ENCODE data around the gene NCOA5.

The NCOA5 gene

DNA sequence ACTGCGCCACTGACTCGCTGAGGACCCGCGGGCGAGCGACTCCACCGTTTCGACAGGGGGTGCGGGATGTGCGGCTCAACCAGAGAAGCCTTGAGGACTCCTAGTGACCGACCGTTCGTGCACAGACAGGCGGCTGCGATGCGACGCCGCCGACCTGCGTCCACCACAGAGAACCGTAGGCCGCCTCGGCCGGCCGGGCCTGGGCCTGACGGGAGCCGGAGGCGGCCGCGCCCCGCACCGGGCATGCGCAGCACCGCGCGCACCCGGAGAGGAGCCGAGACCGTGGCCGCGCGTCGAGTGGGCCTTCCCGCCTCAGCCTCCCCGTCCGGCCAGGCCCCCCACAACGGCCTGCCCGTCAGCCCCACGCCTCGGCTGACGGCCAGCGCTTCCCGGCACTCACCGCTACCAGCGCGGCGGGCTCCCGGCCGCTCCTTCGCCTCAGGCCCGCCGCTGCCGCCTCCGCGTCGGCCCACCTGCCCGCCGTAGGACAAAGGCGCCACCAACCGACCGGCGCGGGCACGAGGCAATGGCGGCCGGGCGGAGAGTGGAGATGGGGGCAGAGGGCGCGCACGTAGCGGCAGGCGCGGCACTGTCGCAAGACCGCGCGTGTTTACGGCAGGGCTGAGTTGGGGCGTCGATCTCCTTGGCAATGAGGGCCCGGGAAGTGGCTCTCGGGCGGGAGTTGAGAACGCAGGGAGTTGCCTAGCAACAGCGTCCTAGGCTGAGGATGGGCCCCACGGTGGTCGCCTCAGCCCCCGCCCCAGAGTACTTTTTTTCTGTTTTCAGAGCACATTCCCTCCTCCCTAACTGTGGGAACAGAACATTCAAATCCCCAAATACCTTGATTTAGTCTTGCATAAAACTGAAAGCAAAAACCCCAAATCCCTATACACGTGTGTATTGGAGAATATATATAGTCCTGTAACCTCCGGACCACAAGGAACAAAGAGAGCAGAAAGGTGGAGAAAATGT, at the start of gene NCOA5:
Gene NCOA5 (minus strand): TSS at position 546 of the 972 bp plus-strand sequence. CDS start 10,538 bp downstream, outside the sequence.
- DNase-seq (ENCODE audit: low read depth): peak; percentile 93

DNA sequence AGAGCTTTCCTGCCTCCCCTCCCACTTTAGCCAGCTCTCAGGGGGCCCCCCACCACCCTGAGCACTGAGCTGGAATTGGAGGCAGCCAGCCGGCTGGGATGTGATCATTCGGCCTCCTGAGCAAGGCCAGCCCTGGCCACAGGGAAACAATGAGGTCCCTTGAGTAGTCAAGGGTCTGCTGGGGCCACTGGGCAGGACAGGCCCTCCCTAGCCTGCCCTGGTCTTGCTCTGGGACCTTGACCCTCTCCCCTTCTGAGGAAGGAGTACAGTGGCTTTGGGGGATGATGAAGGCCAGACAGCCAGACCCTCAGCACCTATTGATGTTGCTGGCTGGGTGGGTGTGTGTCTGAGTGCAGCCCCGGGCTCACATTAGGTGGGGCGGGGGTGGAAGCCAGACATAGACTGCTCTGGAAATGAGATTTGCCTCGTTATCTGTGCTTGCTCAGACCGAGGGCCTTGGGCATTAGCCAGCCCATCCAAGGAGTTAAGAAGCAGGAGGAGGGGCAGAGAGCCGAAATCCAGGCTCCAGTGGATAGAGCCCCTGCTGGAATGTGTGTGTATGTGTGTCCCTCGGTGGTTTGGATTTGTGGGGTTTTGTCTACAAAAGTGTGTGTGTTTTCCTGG, 49.6 kb upstream of the NCOA5 start:
- no peak for DNase-seq (ENCODE audit: low read depth)

DNA sequence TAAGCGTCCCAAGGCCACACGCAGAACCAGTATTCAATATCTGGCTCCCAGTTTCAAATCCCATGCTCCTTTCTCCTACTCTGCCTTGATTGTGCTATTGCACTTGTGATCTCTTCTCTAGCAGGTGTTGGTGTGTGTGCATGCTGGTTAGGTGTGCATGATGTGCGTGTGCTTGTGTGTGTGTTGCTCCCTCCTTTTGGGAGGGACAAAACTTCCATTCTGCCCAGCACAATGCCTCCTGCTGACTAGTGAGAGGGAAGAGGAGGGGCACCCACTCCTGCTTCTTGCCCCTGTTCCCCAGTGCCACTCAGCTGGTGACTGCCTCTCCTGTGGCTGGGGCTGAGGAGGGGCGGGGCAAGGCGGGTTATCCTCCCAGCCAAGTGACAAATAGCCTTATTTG, 48.1 kb upstream of the NCOA5 start:
- DNase-seq (ENCODE audit: low read depth): no peak

DNA sequence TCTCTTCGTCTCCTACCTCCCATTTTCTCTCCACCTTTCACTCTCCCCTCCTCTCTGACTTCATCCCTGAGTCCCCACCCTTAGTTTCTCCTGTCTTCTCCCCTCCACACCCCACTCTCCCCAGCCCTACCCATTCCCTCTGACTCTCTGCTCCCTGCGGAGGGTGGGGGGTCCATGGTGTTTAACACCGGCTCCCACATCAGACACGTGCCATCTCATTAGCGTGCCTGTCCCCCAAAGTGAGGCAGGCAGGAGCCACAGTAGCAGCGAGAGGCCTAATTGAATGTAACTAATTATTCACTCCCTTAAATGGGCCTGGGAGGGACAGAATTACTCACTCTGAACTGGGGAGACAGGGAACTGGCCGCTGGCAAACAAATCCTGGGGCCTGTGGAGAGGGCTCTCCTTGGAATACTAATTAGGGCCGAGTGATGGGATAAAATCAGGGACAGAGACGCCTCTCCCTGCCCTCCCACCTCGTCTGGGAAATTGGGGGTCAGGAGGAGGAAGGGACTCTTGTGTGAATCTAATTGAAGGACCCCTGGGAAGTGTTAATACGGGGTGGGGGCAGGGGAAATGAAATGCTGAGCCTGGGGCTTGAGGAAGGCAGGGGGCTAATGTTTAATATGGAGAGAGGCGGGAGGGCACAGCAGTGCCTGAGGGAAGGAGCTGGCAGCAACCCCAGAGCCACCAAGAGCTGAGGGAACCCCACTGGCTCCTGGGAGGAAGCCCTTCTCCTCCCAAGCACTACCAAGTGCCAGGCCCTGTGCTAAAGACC, 46.3 kb upstream of the NCOA5 start:
- DNase-seq (ENCODE audit: low read depth): no peak

DNA sequence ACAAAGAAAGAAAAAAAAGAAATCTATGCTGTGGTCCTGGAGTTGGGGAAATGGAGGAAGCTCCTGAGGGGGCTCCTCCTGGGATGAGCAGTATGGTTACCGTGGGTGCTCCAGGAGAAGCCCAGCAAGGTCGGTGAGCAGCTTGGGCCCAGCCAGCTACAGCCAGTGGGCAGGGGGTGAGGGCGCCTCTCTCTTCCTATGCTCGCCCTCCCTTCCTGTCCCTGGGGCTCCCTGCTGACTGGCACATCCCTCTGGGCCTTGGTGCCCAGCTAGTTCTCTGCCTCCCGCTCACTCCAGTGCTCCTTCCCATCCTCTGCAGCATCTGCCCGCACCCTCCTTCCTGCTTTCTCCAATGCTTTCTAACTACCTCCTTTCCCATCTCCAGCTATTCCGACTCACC, 45.0 kb upstream of the NCOA5 start:
- no peak for DNase-seq (ENCODE audit: low read depth)

DNA sequence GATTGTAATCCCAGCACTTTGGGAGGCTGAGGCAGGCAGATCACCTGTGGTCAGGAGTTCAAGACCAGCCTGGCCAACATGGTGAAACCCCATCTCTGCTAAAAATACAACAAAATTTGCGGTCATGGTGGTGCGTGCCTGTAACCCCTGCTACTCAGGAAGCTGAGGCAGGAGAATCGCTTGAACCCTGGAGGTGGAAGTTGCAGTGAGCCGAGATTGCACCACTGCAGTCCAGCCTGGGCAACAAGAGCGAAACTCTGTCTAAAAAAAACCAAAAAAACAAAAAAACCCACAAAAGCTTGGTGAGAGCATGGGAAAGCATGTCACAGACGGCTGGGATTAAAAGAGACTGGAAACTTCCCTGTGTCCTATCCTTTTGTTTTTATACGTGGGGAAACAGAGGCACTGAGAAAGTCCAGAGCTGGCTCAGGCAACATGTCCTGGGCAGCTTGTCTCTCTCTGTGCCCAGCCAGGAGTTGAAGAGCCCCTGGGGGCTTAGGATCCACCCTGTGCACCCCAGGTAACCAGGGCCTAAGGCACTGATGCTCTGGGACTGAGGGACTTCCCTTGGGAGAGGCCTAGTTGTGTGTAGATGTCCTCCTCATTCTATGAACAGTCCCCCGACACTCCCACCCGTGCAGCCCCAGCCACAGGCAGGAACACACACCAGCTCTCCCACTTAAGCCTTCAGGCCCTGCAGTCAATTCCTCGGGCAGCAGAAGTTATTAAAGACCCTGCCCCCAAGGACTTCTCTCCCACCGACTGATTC, 44.3 kb upstream of the NCOA5 start:
- DNase-seq (ENCODE audit: low read depth): no peak

DNA sequence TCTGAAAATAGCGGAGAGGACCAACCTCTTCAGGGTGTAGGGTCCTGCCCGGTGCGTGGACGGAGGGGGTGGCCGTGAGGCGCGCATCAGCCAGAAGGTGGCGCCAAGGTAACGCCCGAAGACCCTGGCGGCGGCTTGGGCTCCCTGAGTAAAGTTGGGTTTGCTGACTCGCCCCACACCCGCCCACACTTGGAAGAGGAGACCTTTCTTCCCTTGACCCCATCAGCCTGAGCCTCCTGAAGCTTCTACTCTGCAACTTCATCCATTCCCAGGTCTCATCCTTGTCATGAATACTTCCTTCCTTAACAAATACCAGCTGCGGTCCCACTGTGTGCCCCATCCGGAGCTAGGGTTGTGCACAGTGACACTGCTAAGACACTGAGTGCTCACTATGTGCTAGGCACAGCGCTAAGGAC, 43.0 kb upstream of the NCOA5 start:
- peak; percentile 66 for DNase-seq (ENCODE audit: low read depth)

DNA sequence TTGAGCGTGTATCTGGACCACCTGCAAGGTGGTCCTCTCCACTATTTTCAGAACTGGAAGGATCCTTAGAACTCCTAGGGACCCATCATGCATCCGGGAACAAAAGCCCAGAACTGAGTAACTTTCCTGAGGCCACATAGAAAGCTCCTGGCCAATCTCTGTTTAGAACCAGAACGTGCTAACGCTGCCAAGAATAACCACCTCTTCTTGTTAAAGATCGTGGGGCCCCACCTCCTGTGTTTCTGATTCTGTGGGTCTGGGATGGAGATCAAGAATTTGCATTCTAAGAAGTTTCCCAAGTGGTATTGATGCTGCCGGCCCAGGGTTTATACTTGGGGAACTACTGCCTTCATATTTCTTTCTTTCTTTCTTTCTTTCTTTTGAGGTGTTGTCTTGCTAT, 41.6 kb upstream of the NCOA5 start:
- DNase-seq (ENCODE audit: low read depth): no peak

DNA sequence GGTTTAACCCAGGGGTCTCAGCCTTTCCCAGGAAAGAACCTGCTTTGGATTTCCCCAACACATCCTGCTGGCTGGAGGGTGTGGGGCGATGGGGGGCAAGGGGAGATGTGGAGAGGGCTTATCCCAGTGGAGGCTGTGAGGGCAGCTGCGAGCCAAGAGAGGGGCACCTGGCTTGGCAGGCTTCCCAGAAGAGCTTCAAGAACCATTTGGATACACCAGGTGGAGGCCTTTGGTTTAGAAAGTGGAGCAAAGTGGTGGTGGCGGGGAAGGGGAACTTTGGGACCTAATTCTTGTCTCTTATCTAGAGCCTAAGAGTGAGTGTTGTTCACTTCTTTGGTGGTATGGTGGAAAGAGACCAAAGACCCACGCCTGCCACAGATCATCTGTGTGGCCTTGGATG, 40.8 kb upstream of the NCOA5 start:
- no peak for DNase-seq (ENCODE audit: low read depth)

DNA sequence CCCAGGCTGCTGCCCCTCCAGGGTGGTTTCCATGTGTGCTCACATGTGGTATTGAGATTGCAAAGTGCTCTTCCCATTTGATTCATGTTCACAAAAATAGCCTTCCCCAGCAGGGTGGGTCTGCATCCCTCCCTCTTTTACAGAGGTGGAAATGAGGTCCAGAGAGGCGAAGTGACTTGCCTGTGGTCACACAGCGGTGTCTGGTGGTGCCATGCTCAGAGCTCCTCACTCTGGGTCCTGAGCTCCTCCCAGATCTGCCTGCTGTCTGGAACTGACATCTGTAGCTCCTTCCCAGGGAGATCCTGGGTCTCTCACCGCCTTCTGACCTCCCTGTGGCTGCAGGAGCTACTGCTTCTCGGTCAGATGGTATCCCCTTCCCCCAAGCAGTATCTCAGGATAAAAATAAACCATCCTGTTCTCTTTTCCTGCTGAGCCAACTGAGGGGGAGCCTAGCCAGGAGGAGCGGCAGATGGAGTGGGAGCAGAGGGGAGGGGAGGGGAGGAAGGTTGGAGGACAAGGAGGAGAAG, 40.3 kb upstream of the NCOA5 start:
- no peak for DNase-seq (ENCODE audit: low read depth)

DNA sequence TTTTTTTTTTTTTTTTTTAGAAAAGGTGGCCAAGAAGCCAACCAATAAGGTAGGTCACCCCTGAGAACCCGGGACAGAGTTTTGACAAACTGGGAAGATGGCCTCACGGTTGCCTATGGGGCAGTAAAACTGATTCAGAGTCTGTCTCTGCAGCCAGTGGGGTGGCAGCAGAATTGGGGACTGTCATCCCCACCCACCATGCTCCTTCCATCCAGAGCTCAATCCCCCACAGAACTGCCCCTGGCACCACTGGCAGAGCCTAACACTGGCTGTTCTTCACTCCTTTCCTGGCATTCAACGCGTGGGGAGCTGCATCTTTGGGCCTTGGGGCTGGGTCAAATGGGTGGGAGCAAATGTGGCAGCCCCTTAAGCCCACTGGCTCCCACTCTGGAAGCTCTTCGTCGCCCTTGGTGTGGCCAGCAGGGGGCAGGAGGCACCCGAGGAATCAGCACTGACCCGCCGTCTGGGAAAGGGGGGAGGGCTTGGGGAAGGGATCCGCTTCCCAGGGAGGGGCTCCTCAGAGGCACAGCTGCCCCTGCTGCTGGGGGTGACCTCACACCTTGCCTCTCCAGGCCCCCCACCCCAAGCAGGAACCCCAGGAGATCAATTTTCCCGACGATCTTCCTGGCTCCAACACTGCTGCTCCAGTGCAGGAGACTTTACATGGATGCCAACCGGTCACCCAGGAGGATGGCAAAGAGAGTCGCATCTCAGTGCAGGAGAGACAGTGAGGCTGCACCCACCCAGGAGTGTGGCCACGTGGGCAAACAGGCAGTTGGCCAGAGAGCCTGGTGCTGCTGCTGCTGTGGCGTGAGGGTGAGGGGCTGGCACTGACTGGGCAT, 38.8 kb upstream of the NCOA5 start:
- DNase-seq (ENCODE audit: low read depth): no peak

DNA sequence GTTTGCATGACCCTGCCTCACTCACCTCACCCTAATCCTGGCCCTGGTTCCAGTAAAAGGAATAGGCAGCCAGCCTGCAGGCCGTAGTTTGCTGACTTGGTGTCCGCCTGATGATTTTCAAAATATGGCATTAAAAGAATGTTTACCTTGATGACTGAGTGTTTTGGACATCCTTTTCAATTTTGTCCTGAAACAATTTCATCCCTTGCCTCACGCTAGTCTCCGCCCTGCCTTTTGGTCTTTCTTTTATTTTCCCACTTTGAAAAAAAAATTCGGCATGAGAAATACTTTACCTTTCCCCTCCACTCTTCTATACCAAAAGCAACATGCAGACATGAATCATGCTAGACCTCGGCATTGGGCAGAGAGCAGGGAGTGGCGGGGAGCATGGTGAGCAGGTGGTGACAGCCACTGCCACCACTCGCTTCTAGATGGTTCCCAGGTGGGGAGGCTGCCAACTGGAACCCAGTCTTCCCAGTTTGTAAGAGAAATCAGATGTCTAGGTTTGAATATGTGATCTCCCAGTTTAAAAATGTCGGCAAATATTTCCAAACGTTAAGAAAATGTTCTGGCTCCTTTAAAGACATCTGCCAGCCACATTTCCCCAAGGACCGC, 37.7 kb upstream of the NCOA5 start:
- no peak for DNase-seq (ENCODE audit: low read depth)

DNA sequence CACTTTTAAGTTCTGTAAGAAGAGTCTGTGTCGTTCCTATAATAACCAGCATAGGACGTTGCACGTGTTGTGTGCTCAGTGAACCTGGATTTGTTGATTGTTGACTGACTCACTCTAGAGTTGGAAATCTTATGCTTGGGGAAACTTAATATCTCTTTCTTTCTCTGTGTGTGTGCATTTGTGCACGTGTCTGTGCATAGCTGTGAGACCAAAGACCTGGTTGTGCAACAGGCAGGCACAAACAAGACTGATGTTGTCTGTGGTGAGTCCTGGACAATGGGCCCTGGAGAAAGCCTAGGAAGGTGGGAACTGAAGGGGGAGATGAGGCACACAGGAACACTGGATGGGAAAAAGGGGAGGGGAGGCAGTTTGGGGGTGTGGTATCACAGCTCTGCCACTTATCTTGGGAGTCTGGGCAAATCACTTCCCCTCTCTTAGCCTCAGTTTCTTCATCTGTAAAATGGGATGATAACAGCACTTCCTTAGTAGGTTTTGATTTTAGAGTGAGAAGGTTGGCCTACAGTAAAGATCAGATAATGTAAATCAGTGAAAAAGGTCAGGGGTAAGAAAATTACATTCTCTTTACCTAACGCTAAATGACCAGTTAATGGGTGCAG, 36.8 kb upstream of the NCOA5 start:
- no peak for DNase-seq (ENCODE audit: low read depth)

DNA sequence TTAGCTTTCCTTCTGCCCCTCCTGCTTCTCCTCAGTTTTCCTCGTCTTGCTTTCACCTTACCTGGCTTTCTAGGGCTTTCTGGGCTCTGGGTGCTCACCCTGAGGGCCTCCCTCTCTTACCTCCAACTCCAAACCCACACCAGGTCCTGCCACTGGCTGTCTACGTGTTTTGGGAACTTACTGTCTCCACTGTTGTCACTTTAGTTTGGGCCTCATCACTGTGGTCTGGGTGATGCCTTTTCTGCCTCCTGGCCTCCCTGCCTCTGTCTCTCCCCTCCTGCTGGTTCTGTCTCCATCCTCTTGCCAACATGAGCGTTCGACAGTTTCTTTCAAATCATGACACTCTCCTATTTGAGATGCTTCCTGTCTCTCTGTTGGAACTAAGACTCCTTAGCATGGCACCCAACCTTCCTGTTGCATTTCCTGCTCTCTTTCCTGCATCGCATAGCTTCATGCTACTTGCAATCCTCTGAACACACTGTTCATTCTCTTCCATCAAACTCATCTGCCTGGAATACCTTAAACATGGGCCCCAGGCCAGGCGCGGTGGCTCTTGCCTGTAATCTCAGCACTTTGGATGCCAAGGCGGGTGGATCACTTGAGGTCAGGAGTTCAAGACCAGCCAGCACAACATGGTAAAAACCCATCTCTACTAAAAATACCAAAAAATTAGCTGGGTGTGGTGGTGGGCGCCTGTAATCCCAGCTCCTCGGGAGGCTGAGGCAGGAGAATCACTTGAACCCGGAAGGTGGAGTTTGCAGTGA, 33.9 kb upstream of the NCOA5 start:
- no peak for DNase-seq (ENCODE audit: low read depth)

DNA sequence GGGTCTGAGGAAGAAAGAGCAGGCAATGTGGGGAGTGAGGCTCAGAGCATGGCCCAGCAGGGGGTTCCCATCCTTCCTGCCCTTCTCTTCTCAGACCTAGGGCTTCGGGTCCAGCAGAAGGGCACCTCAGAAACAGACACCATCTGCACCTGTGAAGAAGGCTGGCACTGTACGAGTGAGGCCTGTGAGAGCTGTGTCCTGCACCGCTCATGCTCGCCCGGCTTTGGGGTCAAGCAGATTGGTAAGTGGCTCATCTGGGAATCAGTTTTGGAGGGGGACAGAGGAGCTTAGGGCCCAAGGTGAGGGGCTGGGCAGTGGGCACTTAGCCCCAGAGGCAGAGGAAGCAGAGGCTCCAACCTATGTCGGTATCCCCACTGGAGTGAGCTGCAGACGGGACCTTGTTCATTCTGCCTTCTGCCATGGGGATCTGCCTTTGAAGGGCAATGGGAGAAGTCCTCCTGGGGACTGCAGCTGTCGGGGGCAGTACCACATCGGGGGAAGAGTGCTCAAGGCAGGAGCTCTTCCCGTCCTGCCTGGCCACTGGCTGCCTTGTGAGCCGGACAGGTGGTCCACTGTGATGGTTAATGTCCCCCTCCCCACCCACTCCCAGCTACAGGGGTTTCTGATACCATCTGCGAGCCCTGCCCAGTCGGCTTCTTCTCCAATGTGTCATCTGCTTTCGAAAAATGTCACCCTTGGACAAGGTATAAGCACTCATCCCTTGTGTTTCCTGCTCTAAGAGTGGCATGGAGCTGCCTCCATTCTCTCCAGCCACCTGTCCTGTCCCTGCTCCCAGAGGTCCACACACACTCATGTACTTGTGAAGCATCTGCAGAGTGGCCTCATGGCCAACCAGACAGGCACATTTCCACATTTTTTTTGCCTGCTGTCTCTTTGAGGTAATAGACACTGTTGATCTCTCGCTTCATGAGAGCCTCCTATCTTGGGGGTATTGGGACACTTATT, 33.0 kb upstream of the NCOA5 start:
- no peak for DNase-seq (ENCODE audit: low read depth)

DNA sequence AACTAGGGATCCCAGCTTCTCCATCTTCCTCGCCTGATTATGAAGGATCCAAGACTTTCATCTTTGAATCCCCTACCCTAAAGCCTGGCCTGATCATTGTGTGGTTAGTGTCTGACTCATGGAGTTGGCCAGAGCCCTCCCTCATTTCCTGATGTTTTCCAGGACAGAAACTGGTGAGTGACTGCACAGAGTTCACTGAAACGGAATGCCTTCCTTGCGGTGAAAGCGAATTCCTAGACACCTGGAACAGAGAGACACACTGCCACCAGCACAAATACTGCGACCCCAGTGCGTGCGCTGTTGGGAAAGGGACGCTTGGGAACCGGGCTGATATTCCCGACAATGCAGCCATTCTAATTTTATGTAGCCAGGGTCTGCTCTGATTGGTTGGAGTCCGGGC, 32.3 kb upstream of the NCOA5 start:
- DNase-seq (ENCODE audit: low read depth): no peak

DNA sequence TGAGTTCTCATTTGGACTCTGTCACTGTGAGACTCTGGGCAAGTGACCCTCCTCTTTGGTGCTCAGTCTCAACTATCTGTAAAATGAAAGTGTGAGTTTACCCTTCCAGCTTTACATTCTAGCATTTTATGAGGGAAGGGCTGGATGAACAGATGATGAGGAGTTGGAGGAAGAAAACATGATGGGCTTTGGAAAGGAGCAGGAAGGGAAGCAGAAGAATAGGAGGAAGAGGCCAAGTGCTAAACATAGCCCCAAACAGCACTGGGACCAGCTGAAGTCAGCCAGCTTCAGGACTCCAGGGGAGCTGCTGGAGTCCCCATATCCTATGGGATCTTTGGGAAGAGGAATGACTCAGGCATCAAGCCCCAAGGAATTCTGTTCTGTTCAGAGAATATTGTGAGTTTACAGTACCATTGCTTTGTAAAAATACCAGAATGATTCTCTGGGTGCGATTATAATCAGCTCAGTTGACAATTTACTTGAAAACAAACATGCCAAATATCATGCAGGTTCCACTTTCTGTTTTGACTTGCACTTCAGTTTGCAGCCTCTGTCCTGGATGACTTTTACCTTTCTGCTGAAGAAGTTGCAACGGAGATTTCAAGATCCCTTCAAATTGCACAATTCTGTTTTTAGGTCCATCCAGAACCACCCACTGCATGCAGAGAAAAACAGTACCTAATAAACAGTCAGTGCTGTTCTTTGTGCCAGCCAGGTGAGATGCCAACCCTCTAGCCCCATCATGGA, 31.6 kb upstream of the NCOA5 start:
- no peak for DNase-seq (ENCODE audit: low read depth)

Measured in activated T-cell treated with anti-CD3 and anti-CD28 coated beads for 48 hours (primary cell).